ENCODE data around the gene TEAD1.

Gene TEAD1

GRCh38 chr11:12674936-12675696 lies 895 bp downstream of the TEAD1 start:
- no peak for TF ChIP-seq CTCF (IDR thresholded peaks at IDR 0.05; ENCODE audit: low read depth, low read length)
- DNase-seq (ENCODE audit: extremely low read depth, low read depth) = no peak

GRCh38 chr11:12675951-12676711 lies 1.9 kb downstream of the TEAD1 start:
- no peak for DNase-seq (ENCODE audit: extremely low read depth, low read depth)
- TF ChIP-seq CTCF (IDR thresholded peaks at IDR 0.05; ENCODE audit: low read depth, low read length) = no peak

- DNase-seq (ENCODE audit: extremely low read depth, low read depth) = no peak
- no peak for TF ChIP-seq CTCF (IDR thresholded peaks at IDR 0.05; ENCODE audit: low read depth, low read length)
Measured at GRCh38 chr11:12677131-12677530, 2.9 kb downstream of the TEAD1 start.

GRCh38 chr11:12678092-12678491 lies 3.9 kb downstream of the TEAD1 start:
- no peak for TF ChIP-seq CTCF (IDR thresholded peaks at IDR 0.05; ENCODE audit: low read depth, low read length)
- no peak for DNase-seq (ENCODE audit: extremely low read depth, low read depth)

GRCh38 chr11:12678991-12679390 lies 4.8 kb downstream of the TEAD1 start:
- no peak for TF ChIP-seq CTCF (IDR thresholded peaks at IDR 0.05; ENCODE audit: low read depth, low read length)
- no peak for DNase-seq (ENCODE audit: extremely low read depth, low read depth)

- no peak for TF ChIP-seq CTCF (IDR thresholded peaks at IDR 0.05; ENCODE audit: low read depth, low read length)
- no peak for DNase-seq (ENCODE audit: extremely low read depth, low read depth)
Measured at GRCh38 chr11:12679471-12679870, 5.2 kb downstream of the TEAD1 start.

- DNase-seq (ENCODE audit: extremely low read depth, low read depth) = peak; percentile 69
Measured at GRCh38 chr11:12680246-12680939, 6.2 kb downstream of the TEAD1 start.

More at GRCh38 chr11:12680246-12680939, 6.2 kb downstream of the TEAD1 start:
- no peak for TF ChIP-seq CTCF (IDR thresholded peaks at IDR 0.05; ENCODE audit: low read depth, low read length)
